Fibroblast of upper back skin (primary cell): ENCODE results near the gene LRRC34.
A peak's percentile ranks its signal among the peaks of the same experiment; 100 is the strongest.

ENCODE experiments used
- DNase-seq: peaks from one replicate; pipeline ENCODE4 v3.0.0-alpha.2; 2013

Gene LRRC34

DNA sequence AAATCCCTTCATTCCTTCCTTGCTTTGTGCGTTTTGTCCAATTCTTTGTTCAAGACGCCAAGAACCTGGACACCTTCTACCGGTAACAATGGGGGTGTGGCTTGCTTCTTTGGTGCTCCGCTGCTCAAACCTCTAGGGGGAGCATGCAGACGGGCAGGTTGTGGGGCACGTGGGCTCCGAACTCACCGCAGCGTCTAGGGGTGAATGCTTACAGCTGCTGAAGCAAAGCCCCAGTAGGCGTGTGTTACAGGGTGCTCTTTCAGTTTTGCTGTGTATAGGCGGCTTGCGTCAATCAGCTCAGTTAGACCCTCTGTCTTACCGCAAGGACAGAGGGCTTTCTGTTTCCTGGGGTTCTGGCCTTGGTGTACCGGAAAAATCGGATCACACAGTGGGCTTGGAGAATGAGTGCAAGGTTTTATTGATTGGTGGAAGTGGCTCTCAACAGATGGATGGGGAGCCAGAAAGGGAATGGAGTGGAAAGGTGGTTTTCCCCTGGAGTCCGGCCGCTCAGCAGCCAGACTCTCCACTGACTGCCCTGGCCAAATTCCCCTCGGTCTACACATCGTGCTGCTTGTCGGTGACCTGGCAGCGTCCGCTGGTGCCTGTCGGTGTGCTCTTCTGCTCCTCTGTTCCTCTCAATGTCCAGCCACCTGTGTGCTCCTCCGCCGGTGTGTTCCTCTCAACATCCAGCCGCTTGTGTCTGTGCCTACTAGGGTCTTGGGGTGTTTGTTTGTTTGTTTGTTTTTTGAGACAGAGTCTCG, 1.2 kb upstream of the LRRC34 start:
- no peak for DNase-seq

GRCh38 chr3:169813278-169813677, 574 bp upstream of the LRRC34 start:
- DNase-seq = no peak

DNA sequence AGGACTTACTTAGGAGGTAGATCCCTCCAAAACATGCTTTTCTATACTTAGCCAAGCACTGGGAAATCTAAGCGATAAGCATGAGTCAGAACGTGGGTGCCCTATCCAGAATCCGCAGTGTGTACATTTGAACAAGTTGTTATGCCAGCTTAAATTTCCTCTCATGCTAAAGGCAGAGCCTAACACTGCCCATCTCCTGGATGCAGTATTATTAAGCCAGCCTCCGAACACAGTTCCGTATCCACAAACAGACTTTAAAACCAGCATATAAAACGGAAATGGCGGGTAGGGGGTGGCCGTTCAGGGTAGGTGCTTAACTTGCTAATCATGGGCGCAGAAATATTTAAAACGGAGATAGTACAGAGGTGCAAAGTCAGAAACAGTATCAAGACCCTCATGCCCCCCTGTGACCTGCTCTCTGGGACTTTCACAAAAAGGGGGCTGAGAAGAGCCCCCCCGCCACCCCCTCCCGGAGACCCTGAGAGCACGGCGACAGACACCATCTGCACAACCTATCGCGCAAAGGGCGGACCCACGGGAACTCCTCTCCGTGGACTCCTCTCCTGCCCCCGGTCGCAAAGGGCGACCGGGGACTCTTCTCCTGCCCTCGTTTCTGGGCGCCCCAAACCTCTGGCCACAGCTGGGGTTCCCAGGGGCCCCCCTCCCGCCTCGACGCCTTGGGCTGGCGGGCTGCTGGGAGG, 923 bp downstream of the LRRC34 start:
- DNase-seq = peak; percentile 60

GRCh38 chr3:169809230-169809795, 3.4 kb downstream of the LRRC34 start:
- DNase-seq = no peak

- no peak for DNase-seq
Measured at GRCh38 chr3:169804681-169805080, 8.0 kb downstream of the LRRC34 start.

DNA sequence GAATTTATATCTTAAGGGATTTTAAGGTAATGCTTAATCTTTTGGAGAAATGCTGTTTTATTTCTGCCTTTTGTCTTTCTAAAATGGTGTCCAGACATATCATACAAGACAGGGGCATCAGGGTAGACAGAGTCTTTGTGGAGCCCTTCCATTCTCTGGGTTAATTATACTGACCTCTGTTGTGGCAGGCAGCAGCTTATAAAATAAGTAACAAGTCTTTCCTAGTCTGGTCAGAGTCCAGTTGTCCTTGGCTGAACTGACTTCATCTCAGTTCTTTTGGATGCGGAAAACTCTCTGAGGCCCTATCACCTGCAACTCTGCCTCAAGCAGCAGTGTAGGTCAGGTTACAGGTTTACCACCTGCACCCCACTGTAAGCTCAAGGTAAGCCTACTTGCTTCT, 20.3 kb downstream of the LRRC34 start:
- DNase-seq = no peak

DNA sequence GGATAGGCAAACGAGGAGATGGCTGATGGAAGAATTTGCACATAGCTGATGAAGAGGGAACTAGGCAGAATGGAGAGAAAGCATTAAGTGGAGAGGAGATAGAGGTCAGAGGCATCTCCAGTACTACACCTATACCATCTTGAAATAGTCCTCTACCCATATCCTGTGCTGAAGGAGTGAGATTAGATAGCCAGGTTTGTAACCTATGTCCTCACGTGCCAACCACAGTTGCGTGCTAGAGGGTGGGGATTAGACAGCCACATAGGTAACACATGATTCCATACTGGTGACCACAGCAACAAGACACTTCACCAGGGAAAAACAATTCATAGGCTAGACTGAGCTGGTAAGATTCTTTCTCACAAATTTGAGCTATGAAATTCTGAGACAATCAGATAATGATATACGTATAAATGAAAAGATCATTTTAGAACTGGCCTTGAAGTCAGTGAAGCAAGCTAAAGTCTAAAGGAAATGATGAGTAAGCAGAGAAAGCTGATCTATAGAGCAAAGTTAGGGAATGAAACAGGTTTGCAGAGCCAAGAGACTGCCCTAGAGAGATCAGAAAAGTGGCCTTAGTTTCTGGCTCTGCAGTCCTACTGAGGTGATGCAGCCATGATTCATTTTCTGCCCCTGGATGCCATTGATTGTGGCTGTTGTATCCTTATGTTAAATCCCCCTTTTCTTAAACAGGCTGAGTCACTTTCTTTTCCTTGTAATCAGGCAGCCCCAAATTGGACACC, 21.8 kb downstream of the LRRC34 start:
- peak; percentile 15 for DNase-seq

DNA sequence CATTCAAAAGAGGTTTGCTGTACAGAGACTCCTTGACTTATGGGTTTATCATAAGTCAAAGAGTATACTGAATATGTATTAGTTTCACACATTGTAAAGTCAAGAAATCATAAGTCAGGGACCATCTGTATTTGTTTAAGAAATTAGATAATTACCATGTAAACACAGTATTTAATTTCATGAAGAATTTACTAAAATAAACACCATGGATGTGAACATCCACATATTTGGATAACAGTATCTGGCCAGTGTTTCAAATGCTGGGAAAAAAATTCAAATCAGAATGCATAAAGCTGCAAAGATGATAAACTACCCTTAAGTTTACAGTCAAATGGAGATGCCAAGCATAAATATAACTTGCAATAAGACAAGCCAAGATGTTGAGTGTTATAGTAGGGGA, 22.5 kb downstream of the LRRC34 start:
- no peak for DNase-seq

DNA sequence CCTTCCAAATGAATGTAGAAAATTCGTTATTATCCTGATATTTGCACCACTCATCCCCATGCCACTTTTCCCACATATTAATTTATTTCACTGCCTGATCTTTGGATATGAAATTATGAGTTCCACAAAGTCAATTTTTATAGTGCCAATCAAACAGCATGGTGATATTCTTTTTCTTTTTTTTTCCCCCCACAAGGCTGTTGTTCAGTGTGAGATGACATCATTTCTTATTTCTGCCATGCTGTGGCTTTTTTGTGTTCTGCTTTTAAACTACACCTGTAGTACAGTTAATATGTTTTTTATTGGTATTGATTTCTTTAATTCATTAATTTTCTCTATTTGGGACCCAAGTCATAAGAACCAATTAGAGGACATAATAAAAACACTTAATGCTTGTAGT, 24.9 kb downstream of the LRRC34 start:
- no peak for DNase-seq

DNA sequence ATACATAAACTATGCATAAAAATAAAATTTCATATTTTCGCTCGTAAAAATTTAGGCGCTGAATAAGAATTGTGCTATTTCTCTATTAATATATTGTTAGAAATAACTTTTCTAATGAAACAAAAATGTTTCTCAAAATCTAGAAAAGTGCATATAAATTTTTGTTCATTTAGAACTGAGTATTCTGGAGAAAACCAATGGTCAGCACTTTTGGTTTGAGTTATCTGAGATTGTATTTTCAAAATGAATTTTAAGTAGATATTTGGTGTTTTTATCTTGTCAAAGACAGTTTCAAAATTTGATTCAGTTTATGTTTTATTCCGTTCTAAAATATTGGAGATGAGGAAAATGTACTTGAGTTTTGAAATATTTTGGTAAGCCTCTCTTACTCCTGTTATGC, 25.6 kb downstream of the LRRC34 start:
- no peak for DNase-seq

DNA sequence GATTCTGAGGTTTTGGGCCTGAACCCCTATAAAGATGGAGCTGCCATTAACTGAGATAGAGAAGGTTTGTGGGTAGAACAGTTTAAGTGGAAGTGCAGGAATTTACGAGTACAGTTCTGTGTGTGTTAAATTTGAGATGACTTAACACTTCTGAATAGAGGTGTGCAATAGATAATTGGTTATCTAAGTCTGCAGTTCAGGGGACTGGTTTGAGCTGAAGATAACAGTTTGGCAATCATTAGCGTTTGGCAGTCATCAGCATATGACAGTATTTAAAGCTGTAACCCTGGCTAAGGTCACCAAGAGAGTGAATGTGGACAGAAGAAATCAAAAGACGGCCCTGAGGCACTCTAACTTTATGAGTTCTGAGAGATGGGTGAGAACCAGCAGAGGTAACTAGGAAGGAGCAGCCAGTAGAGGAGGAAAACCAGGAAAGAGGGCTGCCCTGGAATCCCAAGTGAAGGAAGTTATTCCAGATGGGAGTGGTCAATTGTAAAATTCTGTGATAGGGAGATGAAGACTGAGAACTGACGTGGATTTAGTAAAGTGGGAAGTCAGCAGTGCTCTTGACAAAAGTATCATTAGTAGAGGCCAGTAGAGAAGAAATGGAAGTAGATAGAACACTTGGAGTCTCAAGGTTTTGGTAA, 31.4 kb downstream of the LRRC34 start:
- DNase-seq = no peak

GRCh38 chr3:169780742-169781141, 32.0 kb downstream of the LRRC34 start:
- DNase-seq = no peak

DNA sequence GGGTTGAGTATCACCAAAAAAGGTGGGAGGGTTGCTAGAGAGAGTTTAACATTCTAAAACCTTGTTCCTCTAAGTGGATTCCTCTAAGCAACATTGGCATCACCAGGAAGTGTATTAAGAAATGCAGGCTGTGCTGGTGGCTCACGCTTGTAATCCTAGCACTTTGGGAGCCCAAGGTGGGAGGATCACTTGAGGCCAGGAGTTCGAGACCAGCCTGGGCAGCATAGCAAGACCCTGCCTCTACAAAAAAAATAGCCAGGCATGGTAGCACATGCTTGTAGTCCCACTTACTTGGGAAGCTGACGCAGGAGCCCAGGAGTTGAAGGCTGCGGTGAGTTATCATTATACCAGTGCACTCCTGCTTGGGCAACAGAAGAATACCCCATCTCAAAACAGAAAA, 34.9 kb downstream of the LRRC34 start:
- no peak for DNase-seq

DNA sequence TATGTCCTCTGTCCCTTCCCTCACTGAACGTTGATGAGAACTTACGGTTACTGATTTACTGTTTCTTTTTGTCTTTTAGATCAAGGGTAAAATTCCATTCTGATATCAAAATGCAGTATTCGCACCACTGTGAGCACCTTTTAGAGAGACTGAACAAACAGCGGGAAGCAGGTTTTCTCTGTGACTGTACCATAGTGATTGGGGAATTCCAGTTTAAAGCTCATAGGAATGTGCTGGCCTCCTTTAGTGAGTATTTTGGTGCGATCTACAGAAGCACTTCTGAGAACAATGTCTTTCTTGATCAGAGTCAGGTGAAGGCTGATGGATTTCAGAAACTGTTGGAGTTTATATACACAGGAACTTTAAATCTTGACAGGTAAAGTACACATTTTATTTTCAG, 38.5 kb downstream of the LRRC34 start:
- no peak for DNase-seq

GRCh38 chr3:169772897-169773816, 39.5 kb downstream of the LRRC34 start, which contains the start of gene MYNN:
Gene MYNN (plus strand): TSS chr3:169773396. CDS start chr3:169774296, 900 bp downstream.
- DNase-seq = peak; percentile 87

DNA sequence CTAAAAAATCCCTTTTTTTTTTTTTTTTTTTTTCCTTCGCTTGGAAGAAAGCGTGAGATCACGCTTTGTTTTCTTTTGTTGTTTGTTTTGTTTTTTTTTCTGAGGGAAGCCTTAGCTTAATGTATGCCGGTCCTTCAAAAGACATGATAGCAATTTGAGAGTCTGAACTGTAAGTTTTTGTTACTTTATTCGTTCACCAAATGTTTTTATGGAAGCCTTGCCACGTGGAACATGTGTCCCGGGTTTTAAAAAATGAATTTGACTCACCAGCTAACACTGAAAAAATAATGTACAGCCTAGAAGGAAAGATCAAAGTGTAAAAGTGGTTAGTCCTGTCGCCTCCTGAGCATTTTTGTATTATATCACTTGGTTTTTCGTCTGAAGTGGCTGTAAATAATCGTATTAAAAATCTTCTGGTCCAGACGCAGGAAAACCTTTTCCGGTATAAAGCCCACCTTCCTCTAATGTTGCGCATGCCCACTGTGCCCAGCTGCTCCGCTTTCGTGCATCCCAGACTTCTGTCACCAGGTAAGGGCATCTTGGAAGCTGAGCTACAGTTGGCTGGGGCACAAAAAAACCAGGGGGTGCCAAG, 40.3 kb downstream of the LRRC34 start:
- peak; percentile 83 for DNase-seq

GRCh38 chr3:169771497-169772304, 41.0 kb downstream of the LRRC34 start:
- DNase-seq = peak; percentile 81

DNA sequence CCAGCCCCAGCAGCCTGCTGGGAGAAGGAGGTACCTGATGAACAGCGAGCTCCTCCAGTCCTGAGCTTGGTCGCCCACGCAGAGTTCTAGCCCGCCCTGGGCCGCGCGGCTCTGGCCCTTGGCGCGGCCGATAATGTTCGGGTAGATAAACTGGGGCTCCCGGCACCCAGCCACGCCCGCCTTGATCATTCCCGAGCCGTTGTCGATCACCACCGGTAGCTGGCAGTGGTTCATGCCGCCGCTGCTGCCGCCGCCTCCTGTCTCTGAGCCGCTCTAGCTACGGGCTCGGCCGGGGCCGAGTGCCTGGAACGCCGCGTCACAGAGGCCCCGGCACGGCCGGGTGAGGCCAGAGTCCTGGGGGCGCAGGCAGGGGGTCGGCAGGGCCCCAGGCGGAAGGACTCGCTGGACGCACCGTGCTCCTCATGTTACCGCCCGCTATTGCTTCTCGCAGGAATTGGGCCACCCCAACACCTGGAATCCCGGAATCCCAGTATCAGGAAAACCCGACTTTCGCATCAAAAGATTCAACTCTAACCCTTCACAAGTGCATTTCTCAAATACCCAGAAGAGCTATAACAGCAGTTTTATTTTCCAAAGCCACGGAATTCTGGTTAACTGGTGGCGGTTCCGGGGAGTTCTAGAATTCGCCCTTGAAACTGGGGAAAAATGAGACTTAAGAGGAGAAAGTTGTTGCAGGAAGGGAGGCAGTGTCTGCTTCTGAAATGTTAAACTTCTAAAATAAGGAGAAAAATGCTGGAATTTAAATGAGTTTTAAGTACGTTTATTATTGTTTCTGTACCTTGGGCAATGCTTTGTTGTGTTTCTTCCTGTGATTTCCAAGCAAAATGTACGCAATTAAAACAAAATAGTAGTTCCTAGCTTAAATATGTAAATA, 43.2 kb downstream of the LRRC34 start, which contains the start of gene ACTRT3:
Gene ACTRT3 (minus strand): TSS at position 275 of the 895 bp plus-strand sequence. CDS start 41 bp downstream, at position 234.
- peak; percentile 51 for DNase-seq
